ENCODE data around the gene EGLN2. TPM values are rescaled to one million over a fixed set of nuclear protein-coding genes. Genes with fewer than 3 reads are reported as not detected.
"Not testable (repeated sequence)": the region's sequence is repeated elsewhere in the genome, so short reads cannot be mapped to it uniquely, and the experiment has no call there.

The EGLN2 gene
- total and polyA plus RNA-seq, 10 of the 15 experiments (the other 5 are each of a cell fraction or from before 2014, with no cell fraction given) = 8.6 to 93.0 (median 66.8) TPM

DNA sequence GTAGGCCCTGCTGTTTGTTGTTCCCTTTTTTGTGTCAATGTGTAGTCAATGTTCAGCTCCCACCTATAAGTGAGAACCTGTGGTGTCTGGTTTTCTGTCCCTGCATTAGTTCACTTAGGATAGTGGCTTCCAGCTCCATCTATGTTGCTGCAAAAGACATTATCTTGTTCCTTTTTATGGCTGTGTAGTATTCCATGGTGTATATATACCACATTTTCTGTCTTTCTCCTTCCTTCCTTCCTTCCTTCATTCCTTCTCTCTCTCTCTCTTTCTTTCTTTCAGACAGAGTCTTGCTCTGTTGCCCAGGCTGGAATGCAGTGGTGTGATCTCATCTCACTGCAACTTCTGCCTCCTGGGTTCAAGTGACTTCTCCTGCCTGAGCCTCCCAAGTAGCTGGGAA, 30.2 kb downstream of the EGLN2 start:
- FAIRE-seq = no peak

DNA sequence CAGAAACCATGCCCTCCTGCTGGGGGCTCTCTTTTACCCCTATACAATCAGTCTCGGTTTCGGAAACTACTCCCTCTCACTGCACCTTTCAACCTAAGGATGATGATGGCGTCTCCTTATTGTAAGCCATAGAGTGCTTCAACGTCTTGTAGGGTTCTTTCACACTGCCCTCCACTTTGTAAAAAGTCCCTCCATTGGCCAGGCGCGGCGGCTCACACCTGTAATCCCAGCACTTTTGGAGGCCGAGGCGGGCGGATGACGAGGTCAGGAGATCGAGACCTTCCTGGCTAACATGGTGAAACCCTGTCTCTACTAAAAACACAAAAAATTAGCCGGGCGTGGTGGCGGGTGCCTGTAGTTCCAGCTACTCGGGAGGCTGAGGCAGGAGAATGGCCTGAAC, 31.8 kb downstream of the EGLN2 start:
- SMC1A ChIA-PET (ENCODE audit: uncharacterized antibody, unreplicated experiment); H3K79me2 ChIP-seq (ENCODE audit: control insufficient read depth, insufficient read depth, low read length); BruUV-seq (replicated peaks); intact Hi-C loops (cut with micrococcal nuclease; ENCODE audit: unreplicated experiment); H3K9me3 ChIP-seq (replicated peaks; ENCODE audit: control insufficient read depth, insufficient read depth, low read length); H3K27me3 ChIP-seq (replicated peaks in 1 of 2; ENCODE audit: control insufficient read depth in 2 of 2, insufficient read depth in 2 of 2, low read length in 1 of 2); H3K9ac ChIP-seq (ENCODE audit: control insufficient read depth, insufficient read depth, low read length); H3K27ac ChIP-seq (ENCODE audit: control insufficient read depth, insufficient read depth); RAD21 ChIA-PET (ENCODE audit: unreplicated experiment); H3K36me3 ChIP-seq (ENCODE audit: control insufficient read depth in 2 of 2, insufficient read depth in 2 of 2, low read length in 1 of 2); H2AFZ ChIP-seq (ENCODE audit: control insufficient read depth, low read depth, low read length); in situ Hi-C loops (cut with MboI); H3K4me2 ChIP-seq (ENCODE audit: control insufficient read depth, insufficient read depth); H4K20me1 ChIP-seq (ENCODE audit: control insufficient read depth, insufficient read depth); H3K4me1 ChIP-seq (ENCODE audit: control insufficient read depth, insufficient read depth, low read length); POLR2A ChIA-PET; H3K4me3 ChIP-seq; FAIRE-seq; DNase-seq (ENCODE audit: low read depth, low spot score); ATAC-seq: not testable (repeated sequence)
- CTCF ChIA-PET = interaction anchor here (1.0 kb wide), 1 partner anchor 10 kb away, joined by 3 read pairs; no protein-coding TSS in a partner anchor
- 82% methylated on average over 16 of the region's 16 CpGs for WGBS (ENCODE audit: insufficient coverage, insufficient replicate concordance, low lambda C conversion rate, missing lambda C conversion rate)

More for the DNA sequence above, 30.2 kb downstream of the EGLN2 start:
- H3K9me3 ChIP-seq (replicated peaks; ENCODE audit: control insufficient read depth, insufficient read depth, low read length) = no peaks in the 10 kb centered on the region
- H3K4me3 ChIP-seq = no peak overlapping the region
- no TSS peak for BruUV-seq (replicated peaks)
- no peak for TF ChIP-seq BCL11A (IDR thresholded peaks at IDR 0.05; ENCODE audit: low read depth, low read length)
- no peak for TF ChIP-seq IKZF2 (IDR thresholded peaks at IDR 0.05)
- no peak for TF ChIP-seq SP1 (IDR thresholded peaks at IDR 0.05; ENCODE audit: low read depth, low read length)
- TF ChIP-seq HDAC2 (IDR thresholded peaks at IDR 0.05) = no peak
- no peak for TF ChIP-seq POLR2A (IDR thresholded peaks at IDR 0.05; ENCODE audit: low read depth, low read length)
- TF ChIP-seq, protein P1, sequence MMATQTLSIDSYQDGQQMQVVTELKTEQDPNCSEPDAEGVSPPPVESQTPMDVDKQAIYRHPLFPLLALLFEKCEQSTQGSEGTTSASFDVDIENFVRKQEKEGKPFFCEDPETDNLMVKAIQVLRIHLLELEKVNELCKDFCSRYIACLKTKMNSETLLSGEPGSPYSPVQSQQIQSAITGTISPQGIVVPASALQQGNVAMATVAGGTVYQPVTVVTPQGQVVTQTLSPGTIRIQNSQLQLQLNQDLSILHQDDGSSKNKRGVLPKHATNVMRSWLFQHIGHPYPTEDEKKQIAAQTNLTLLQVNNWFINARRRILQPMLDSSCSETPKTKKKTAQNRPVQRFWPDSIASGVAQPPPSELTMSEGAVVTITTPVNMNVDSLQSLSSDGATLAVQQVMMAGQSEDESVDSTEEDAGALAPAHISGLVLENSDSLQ (IDR thresholded peaks at IDR 0.05) = no peak
- TF ChIP-seq KDM1A (IDR thresholded peaks at IDR 0.05; ENCODE audit: borderline replicate concordance) = no peak
- TF ChIP-seq SMARCA5 (IDR thresholded peaks at IDR 0.05) = no peak
- ChIA-PET SMC1A (ENCODE audit: uncharacterized antibody, unreplicated experiment) (interaction anchor here (0.9 kb wide), 1 partner anchor 9 kb away, joined by 4 read pairs; no protein-coding TSS in a partner anchor), CTCF (no interaction called here), RAD21 (ENCODE audit: unreplicated experiment) (no interaction called here), POLR2A (interaction anchor here (0.6 kb wide), 1 partner anchor 74 kb away, joined by 5 read pairs; no protein-coding TSS in a partner anchor)
- no peaks in the 10 kb centered on the region for H3K4me1 ChIP-seq (ENCODE audit: control insufficient read depth, insufficient read depth, low read length)
- H2AFZ ChIP-seq (ENCODE audit: control insufficient read depth, low read depth, low read length) = no peak overlapping the region
- intact Hi-C loops (cut with micrococcal nuclease; ENCODE audit: unreplicated experiment) (no loop called here), in situ Hi-C loops (cut with MboI) (no loop called here)
- DNase-seq (ENCODE audit: low read depth, low spot score) = no peak
- no peaks in the 10 kb centered on the region for H3K79me2 ChIP-seq (ENCODE audit: control insufficient read depth, insufficient read depth, low read length)
- H3K36me3 ChIP-seq (ENCODE audit: control insufficient read depth in 2 of 2, insufficient read depth in 2 of 2, low read length in 1 of 2) = no peaks in the 10 kb centered on the region
- no peaks in the 10 kb centered on the region for H4K20me1 ChIP-seq (ENCODE audit: control insufficient read depth, insufficient read depth)
- no peak overlapping the region for H3K27ac ChIP-seq (ENCODE audit: control insufficient read depth, insufficient read depth)
- no peak for ATAC-seq
- H3K27me3 ChIP-seq (replicated peaks in 1 of 2; ENCODE audit: control insufficient read depth in 2 of 2, insufficient read depth in 2 of 2, low read length in 1 of 2) = no peaks in the 10 kb centered on the region
- H3K9ac ChIP-seq (ENCODE audit: control insufficient read depth, insufficient read depth, low read length) = no peak overlapping the region
- H3K4me2 ChIP-seq (ENCODE audit: control insufficient read depth, insufficient read depth) = no peak overlapping the region
